Stimulated activated CD4-positive, alpha-beta T cell treated with anti-CD3 and anti-CD28 coated beads, Interleukin-4, amount 100 ng/mL, for 24 hours (primary cell): ENCODE measurements around the gene PHKA2.
"Not testable (repeated sequence)": the region's sequence is repeated elsewhere in the genome, so short reads cannot be mapped to it uniquely, and the experiment has no call there.

Experiments
- DNase-seq: peaks from one replicate; pipeline ENCODE4 v3.0.0-alpha.2; 2020

The PHKA2 gene, protein sequence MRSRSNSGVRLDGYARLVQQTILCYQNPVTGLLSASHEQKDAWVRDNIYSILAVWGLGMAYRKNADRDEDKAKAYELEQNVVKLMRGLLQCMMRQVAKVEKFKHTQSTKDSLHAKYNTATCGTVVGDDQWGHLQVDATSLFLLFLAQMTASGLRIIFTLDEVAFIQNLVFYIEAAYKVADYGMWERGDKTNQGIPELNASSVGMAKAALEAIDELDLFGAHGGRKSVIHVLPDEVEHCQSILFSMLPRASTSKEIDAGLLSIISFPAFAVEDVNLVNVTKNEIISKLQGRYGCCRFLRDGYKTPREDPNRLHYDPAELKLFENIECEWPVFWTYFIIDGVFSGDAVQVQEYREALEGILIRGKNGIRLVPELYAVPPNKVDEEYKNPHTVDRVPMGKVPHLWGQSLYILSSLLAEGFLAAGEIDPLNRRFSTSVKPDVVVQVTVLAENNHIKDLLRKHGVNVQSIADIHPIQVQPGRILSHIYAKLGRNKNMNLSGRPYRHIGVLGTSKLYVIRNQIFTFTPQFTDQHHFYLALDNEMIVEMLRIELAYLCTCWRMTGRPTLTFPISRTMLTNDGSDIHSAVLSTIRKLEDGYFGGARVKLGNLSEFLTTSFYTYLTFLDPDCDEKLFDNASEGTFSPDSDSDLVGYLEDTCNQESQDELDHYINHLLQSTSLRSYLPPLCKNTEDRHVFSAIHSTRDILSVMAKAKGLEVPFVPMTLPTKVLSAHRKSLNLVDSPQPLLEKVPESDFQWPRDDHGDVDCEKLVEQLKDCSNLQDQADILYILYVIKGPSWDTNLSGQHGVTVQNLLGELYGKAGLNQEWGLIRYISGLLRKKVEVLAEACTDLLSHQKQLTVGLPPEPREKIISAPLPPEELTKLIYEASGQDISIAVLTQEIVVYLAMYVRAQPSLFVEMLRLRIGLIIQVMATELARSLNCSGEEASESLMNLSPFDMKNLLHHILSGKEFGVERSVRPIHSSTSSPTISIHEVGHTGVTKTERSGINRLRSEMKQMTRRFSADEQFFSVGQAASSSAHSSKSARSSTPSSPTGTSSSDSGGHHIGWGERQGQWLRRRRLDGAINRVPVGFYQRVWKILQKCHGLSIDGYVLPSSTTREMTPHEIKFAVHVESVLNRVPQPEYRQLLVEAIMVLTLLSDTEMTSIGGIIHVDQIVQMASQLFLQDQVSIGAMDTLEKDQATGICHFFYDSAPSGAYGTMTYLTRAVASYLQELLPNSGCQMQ

DNA sequence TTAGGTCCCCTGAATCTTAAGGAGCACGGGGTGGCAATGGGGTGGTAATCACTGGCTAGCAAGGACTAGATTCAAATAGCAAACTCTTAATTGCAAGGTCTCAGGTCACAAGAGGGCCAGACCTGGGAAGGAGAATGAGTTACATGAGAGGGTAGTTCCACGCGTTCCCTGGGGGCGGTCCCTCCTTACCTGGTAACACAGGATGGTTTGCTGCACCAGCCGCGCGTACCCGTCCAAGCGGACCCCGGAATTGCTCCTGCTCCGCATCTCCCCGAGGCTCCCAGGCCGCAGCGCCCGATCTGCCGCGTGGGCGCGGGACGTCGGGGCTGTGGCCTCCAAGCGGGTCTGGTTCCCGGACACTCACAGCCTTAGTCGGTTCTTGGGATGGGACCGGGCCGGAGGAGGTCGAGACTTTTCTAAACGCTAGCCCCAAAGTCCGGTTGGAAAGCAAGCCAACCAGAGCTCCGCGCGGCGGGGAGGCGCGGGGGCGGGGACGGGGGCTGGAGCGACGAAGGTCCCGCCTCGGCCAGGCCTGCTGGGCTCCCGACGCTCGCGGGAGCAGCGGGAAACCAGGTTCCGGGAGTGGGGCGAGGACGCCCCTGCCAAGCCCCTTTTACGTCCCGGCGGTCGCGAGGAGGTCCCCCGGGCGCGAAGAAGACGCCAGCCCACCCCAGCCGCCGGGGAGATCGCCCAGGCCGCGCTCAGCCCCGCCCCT is at the start of gene PHKA2:
PHKA2 (minus strand) TSS at position 449 of the 715 bp plus-strand sequence; CDS start at position 267, 182 bp downstream.
- DNase-seq, result peak; percentile 36

DNA sequence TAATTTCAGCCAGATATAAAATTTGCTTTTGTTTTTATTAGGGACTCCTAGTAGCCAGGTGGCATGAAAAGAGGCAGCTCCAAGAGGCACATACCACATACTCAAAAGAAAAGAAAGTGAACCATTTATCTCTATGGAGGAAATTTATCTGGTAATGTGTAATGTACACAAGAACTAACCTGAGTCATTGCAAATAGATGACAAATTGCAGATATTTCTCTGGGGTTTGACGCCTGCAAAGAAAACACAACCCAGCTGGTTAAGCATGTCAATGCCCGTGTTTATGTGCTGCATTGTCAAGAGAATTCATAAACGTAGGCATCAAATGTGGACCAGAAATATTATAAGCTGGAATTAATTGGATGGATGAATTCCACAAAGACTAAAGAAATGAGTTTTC is 46.9 kb upstream of the PHKA2 start:
- no peak for DNase-seq

DNA sequence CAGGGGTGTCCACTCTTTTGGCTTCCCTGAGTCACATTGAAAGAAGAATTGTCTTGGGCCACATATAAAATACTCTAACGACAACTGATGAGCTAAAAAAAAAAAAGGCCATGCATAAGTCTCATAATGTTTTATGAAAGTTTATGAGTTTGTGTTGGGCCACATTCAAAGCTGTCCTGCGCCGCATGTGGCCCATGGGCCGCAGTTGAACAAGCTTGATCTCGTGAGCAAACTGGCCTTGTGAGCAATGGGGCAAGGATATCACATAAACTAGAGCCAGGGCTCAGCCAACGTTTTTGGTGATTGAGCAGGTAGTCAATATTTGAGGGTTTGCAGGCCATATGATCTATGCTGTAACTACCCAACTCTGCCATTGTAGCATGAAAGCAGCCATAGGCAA is 44.6 kb upstream of the PHKA2 start:
- DNase-seq, result no peak

DNA sequence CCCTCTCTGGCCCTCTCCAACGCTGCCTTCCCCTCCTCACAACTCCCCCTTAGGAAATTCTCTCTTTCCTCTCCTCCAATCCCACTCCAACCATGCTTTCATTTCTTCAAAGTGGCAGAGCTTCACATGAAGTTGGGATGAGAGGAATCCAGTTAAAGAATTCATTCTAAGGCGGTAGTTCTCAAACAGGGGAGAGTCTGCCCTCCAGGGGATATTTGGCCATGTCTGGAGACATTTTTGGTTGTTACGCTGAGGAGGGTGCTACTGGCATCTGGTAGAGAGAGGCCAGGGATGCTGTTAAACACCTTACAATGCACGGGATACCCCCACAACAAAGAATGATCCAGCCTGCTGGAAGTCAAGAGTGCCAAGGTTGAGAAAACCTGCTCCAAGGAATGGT is 40.5 kb upstream of the PHKA2 start:
- DNase-seq, result no peak

DNA sequence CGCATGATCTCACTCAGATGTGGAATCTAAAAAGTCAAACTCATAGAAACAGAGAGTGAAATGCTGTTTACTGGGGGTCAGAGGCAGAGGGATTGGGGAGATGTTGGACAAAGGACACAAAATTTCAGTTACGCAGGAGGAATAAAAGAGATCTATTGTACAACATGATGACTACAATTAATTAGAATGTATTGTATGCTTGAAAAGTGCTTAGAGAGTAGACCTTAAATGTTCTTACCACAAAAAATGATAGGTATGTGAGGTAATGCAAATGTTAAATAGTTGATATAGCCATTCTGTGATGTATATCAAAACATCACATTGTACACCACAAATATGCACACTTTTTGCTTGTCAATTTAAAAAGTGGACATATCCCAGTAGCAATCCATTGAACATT is 36.1 kb upstream of the PHKA2 start:
- DNase-seq, result no peak

DNA sequence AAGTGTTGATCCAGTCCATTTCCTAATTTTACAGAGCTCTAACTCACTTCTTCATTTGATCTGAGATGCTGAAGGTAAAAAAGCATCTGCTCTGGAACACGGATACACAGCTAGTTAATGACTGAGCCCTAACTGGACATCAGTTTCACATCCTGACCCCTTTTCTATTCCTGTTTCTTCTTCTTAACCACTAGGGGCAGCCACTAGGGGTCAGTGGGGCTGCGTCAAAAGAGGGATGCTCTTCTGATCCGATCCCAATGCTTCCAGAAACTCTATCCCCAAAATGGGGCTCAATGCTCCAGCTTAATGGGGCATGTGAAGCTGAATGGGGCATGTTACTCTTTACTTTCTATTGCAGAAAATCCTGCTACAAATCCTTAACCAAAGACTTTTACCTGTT is 33.4 kb upstream of the PHKA2 start:
- no peak for DNase-seq

DNA sequence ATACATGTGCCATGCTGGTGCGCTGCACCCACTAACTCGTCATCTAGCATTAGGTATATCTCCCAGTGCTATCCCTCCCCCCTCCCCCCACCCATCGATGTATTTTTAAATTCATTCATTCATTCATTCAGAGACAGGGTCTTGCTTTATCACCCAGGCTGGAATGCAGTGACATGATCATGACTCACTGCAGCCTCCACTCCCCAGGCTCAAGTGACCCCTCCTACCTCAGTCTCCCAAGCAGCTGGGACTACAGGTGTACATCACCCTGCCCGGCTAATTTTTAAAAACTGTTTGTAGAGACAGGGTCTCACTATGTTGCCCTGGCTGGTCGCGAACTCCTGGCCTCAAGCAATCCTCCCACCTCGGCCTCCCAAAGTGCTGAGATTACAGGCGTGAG is 32.7 kb upstream of the PHKA2 start:
- DNase-seq, result not testable (repeated sequence)

DNA sequence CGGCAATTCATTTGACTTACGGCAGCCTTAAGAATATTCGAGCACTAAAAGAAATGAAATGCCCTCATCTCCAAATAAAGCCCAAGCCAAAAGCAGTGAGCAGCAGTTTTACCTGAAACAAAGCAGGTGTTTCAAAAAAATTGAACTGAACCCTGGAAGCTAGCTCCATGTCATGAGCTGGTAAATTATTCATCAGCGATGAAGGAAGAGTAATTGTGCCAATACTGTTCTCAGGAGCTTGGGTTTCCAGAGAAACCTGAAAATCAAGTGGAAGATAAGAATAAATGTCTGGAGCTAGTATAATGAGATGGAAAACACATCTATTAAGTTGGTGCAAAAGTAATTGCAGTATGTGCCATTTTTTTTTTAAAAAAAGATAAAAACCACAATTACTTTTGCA is 24.0 kb upstream of the PHKA2 start:
- DNase-seq, result no peak

DNA sequence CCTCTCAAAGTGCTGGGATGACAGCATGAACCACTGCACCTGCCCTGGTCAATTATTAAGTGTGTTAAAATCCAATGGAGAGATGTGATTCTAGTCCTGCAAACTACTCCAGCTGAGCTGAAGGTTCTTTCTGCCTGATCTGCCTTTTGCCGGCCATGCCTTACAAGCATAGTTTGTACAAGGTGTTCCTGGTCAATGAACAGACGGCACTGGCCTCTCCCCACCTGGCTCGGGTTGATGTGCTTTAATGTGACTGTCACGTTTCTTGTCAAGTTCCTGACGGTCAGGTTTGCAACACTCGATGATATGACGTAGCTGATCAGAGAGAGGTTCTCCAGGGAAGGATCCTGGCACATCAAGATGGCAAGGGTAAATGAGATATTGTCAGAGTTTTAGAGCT is 23.1 kb upstream of the PHKA2 start:
- no peak for DNase-seq

DNA sequence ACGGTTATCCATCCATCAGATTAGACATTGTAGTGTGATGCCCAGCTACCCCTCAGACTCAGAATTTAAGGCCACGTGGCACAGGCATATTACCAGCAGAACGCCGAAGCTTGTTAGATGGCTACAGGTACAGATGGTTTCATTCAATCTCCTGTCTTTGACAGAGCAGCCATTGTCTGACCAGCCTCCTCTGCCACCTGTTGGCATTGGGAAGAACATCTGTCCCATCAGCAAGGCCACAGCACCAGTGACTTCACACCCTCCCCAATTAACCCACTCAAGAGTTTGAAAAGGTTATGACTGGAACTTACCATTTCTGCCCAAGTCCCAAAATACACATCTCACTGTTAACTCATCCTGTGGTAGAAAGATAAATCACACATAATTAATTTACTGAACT is 22.0 kb upstream of the PHKA2 start:
- DNase-seq, result no peak

DNA sequence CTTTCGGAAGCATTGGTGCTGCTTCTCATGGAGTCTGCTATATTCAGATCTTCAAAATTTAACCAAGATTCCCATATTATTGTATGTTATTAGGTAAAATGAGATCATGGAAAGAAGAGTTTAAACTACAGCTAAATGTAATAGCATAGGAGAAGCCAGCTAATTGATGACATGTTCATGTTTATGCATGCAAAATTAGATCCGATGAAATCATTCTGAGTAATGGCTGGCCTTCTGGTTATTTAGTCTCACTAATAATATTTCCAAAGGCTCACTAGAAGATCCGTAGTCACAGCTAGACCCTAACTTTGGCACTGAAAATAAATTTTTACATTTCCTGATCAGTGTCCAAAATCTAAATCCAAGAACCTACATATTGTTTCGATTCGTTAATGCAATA is 19.8 kb upstream of the PHKA2 start:
- DNase-seq, result no peak

DNA sequence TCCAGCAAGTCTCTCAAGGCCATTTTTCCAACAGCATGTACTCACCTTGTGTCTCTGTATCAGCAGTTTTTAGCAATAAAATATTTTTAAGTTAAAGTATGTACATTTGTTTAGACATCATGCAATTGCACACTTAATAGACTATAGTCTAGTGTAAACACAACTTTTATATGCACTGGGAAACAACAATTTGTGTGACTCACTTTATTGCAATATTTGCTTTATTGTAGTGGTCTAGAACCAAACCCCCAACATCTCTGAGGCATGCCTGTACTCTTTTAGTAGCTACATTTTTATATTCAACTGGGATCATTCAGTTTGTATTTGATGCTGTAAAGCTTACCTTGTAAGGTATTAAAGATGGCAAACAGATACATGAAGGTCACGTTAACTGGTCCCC is 14.7 kb upstream of the PHKA2 start:
- no peak for DNase-seq

DNA sequence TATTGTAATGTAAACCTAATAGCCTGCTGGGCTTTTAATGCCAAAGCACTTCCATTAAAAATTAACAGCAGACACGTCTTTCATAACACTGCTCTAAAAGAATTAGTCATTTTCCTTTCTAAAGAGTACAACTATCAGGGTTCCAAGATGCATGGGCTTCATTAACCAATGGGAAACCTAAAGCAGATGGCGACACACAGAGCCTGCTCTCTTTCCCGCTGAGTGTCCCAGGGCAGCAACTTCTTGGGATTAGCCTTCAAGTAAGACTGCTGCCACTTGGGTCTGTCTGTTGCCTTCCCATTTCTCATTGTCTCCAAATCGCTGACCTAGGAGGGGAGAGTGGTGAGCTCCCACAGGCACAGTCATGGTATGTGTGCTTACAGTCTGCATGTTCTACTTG is 14.0 kb upstream of the PHKA2 start:
- DNase-seq, result no peak

DNA sequence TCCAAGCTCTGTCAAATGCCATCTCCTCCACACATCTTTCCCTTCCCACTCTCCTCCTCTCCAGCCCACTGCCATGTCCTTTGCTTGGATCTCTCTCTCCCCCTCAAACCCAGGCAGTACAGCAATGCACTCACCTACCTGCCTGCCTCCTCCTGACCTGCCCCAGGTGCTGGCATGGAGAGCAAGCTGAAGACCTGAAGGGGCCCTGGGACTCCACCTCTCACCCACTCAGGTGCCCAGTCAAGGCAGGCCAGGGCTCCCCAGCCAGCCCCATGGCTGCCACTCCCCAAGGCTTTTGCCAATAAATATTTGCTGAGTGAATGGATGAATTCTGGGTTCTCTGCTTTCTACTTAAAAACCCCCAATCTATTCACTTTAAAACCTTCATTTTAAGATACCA is 12.6 kb upstream of the PHKA2 start:
- no peak for DNase-seq

DNA sequence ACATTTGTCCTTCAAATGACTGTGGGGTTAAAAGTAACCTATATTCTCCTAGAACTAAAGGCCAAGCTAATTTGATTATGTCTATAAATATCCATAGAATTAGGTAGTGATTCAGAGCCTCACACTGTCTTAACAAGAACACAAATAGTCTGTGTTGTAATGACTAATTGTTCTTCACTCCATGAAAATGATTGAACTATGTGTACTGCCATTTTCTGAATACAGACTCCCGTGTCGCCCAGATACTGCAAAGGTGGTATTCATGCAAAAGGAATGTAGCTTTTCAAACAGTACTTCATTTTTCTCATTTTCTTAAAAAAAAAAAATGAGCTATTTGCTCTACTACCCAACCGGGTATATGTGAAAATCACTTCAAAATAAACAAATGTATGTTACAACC is 11.3 kb upstream of the PHKA2 start:
- DNase-seq, result no peak

DNA sequence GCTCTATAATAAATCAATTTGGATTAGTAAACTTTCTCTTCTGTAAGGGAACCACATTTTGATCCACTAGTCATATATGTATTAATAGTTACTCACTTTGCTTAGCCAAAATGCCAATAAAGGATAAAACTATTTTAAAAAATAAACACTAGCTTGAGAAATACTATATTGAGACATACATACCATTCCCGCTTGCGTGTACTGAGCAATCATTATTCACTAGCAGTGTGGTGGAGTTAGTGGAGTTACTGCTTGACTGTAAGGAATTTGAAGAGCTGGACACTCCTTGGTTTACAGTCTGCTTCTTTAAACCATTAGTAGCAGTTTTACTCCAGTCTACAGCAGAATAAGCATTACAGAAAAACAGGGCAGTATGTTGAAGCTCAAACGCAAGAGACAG is 10.8 kb upstream of the PHKA2 start:
- DNase-seq, result no peak

DNA sequence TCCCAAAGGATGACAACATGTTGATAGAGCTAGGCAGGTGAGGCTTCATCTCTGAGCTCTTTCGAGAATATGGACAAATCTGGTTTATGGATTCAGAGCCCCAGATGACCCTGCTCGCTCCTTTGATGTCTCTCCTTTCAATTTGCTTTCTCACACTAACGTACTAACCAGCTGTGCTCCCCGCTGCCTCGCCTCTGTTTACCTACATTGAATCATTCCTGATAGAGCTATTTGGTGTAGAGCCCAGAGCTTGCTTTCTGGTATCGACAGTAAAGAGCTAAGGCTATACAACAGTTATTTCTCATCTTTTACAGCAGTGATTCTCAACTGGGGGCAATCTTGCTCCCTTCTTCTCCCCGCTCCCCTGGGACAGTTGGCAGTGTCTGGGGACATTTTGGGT is 8.9 kb upstream of the PHKA2 start:
- no peak for DNase-seq

DNA sequence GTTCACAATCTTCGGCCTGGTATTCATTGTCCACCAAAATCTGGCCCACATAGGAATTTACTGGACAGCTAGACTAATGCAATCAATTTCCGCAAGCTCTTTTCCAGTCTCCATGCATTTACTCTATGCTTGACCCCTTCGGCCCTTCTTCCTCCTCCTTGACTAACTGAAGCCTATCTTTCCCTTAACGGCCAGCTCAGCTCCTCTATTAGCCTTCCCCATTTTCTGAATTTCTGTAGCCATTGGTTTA is 1.2 kb upstream of the PHKA2 start:
- no peak for DNase-seq

DNA sequence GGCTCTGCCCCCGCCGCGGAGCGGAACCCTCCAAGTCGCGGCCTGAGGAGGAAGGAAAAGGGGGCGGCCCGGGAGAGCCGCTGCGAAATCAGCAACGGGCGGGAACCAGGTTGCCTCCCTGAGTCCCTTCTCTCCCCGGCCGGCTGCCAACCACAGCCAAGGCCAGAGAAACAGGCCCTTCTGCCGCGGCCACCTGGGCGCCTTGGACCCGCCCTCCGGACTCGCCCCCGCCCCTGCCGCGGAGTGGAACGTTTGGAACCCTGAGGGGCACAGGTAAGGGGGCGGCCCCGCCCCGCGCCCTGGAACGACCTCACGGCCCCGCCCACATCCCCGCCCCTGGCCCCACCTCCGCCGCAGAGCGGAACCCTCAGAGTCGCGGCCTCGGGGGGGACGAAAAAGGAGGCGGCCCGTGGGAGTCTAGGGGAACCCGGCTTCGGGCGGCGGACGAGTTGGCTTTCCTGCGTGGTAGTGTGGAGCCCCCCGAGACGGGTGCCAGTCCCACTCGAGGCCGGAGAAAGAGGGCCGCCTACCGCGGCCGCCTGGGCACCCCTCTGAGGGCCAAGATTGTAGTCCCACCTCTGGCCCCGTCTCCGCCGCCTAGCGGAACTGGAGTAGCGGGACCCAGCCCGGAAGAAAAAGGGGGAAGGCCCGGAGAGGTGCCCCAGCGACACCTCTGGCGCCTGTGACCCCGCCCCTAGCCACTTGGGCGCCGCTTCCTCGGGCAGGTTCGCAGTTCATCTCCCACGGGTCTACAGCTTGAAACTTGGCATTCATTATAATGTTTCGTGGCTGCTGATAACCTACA is 669 bp upstream of the PHKA2 start:
- DNase-seq, result peak; percentile 82

DNA sequence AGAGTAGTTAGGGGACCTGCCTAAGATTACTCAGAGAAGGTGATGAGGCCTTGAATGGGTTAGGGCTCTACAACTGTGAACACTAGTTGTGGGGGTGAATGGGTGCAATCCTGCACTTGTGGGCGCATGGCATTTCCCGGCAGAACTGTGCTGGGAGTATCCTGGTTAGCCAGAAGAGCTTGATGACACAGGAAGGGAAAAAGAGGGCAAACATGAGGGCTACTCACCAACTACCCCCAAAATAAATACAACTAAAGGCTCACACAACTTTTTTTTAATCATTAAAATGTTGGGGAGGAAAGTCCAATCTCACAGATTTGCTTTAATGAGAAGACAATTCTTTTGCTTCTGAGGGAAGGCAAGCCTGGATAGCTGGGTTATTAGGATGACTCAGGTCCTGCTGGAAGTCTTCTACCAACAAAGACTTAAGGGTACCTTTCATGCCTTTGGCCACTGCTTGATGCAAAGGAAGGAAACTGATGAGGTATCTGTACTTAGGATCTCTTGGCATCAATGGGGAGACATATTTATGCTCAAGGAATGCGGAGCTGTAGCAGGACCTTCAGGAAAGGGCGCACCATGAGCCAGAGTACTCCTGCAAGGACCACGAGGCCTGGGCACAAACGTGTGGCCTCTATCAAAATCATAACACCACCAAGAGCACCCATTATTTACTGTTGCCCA is 2.6 kb downstream of the PHKA2 start:
- DNase-seq, result no peak

DNA sequence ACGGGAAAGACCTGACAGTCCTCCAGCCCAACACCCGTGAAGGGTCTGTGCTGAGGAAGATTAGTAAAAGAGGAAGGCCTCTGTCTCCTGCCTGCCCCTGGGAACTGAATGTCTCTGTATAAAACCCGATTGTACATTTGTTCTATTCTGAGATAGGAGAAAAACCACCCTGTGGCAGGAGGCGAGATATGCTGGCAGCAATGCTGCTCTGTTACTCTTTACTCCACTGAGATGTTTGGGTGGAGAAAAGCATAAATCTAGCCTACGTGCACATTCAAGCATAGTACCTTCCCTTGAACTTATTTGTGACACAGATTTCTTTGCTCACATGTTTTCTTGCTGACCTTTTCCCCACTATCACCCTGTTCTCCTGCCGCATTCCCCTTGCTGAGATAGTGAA is 3.7 kb downstream of the PHKA2 start:
- not testable (repeated sequence) for DNase-seq

DNA sequence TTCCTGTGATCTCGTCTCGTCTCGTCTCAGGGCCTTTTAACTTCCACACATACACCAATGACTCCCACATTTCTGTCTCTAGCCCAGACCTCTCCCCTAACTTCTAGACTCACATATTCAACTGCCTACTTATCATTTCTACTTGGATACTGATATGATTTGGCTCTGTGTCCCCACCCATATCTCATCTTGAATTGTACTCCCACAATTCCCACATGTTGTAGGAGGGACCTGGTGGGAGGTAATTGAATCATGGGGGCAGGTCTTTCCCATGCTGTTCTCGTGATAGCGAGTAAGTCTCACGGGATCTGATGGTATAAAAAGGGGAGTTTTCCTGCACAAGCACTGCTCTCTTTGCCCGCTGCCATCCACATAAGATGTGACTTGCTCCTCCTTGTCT is 8.9 kb downstream of the PHKA2 start:
- no peak for DNase-seq
